Keratinocyte (primary cell): ENCODE measurements around the gene MCM10.

ENCODE experiments used
- EZH2 ChIP-seq: IDR thresholded peaks from one replicate; pipeline ENCODE4 v1.6.1; 2012; ENCODE audit warnings: inconsistent platforms, mild to moderate bottlenecking, low read length, moderate library complexity
- TF ChIP-seq, protein P1 (sequence below), 3 experiments: IDR thresholded peaks in 1 of 3; conservative IDR thresholded peaks in 1 of 3; optimal IDR thresholded peaks in 1 of 3; 2 replicates in 2 of 3; 3 replicates in 1 of 3; pipeline versions ENCODE3 to v1.5.1; 2011; ENCODE audit warnings: low read length in 3 of 3, mild to moderate bottlenecking in 3 of 3, moderate library complexity in 2 of 3, control low read depth in 1 of 3, inconsistent platforms in 1 of 3; ENCODE audit not compliant: insufficient read depth in 2 of 3; ENCODE audit errors: extremely low read depth in 1 of 3

GRCh38 chr10:13121500-13121854, 39.9 kb upstream of the MCM10 start:
- TF ChIP-seq, protein P1, sequence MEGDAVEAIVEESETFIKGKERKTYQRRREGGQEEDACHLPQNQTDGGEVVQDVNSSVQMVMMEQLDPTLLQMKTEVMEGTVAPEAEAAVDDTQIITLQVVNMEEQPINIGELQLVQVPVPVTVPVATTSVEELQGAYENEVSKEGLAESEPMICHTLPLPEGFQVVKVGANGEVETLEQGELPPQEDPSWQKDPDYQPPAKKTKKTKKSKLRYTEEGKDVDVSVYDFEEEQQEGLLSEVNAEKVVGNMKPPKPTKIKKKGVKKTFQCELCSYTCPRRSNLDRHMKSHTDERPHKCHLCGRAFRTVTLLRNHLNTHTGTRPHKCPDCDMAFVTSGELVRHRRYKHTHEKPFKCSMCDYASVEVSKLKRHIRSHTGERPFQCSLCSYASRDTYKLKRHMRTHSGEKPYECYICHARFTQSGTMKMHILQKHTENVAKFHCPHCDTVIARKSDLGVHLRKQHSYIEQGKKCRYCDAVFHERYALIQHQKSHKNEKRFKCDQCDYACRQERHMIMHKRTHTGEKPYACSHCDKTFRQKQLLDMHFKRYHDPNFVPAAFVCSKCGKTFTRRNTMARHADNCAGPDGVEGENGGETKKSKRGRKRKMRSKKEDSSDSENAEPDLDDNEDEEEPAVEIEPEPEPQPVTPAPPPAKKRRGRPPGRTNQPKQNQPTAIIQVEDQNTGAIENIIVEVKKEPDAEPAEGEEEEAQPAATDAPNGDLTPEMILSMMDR (optimal IDR thresholded peaks at IDR 0.05 in 1 of 3, IDR thresholded peaks at IDR 0.05 in 1 of 3, conservative IDR thresholded peaks at IDR 0.05 in 1 of 3; ENCODE audit: extremely low read depth in 1 of 3, insufficient read depth in 2 of 3, low read length in 3 of 3) = no peak
- TF ChIP-seq EZH2 = no peak
